OCI-LY3 (cell line): ENCODE data around the gene SESN3.
"Not testable (repeated sequence)": the region's sequence is repeated elsewhere in the genome, so short reads cannot be mapped to it uniquely, and the experiment has no call there.

Source experiments
- H2AFZ ChIP-seq: fragments of 200-600, 300-600 bp; shearing (Covaris generic); 2 replicates; pipeline ENCODE4 v1.6.0; 2014; ENCODE audit warnings: antibody characterized with exemption, low read depth, low read length
- H3K27ac ChIP-seq: fragments of 200-600, 300-600 bp; sonication (generic); 2 replicates; pipeline ENCODE4 v1.5.1; 2014; ENCODE audit warnings: mild to moderate bottlenecking, low read length, moderate library complexity, mixed read lengths
- H3K27me3 ChIP-seq: fragments of 200-600, 300-600 bp; sonication (generic); 2 replicates; pipeline ENCODE4 v1.6.1; 2014; ENCODE audit warnings: low read depth, low read length, mixed read lengths
- H3K36me3 ChIP-seq: fragments of 200-600, 300-600 bp; sonication (generic); replicated peaks from 2 replicates; pipeline ENCODE3; 2014; ENCODE audit warnings: low read depth, low read length, mixed read lengths
- H3K4me1 ChIP-seq: fragments of 300-600, 200-600 bp; sonication (generic); 2 replicates; pipeline ENCODE4 v1.6.1; 2014; ENCODE audit warnings: low read length, mixed read lengths
- H3K4me2 ChIP-seq: fragments of 200-600, 300-600 bp; sonication (generic); 2 replicates; pipeline ENCODE4 v1.6.1; 2014; ENCODE audit warnings: low read length, mixed read lengths
- H3K4me3 ChIP-seq: fragments of 300-600, 200-600 bp; sonication (generic); 2 replicates; pipeline ENCODE4 v1.5.1; 2014; ENCODE audit warnings: antibody characterized with exemption, mild to moderate bottlenecking, low read length, moderate library complexity
- H3K79me2 ChIP-seq: fragments of 300-600, 200-600 bp; shearing (Covaris generic); 2 replicates; pipeline ENCODE4 v1.6.1; 2014; ENCODE audit warnings: mild to moderate bottlenecking, low read length, mixed read lengths
- H3K9ac ChIP-seq: fragments of 300-600, 200-600 bp; shearing (Covaris generic); 2 replicates; pipeline ENCODE4 v1.6.0; 2014; ENCODE audit warnings: mild to moderate bottlenecking, low read length, moderate library complexity
- H3K9me3 ChIP-seq: fragments of 200-600, 300-600 bp; shearing (Covaris generic); 2 replicates; pipeline ENCODE4 v1.6.1; 2014; ENCODE audit warnings: low read length, mixed read lengths; ENCODE audit not compliant: insufficient read depth
- H4K20me1 ChIP-seq: fragments of 200-600, 300-600 bp; sonication (generic); 2 replicates; pipeline ENCODE4 v1.6.1; 2016; ENCODE audit warnings: low read length, mixed read lengths; ENCODE audit not compliant: insufficient read depth
- CTCF ChIP-seq: fragments of 200-600, 300-600 bp; sonication (generic); IDR thresholded peaks from 2 replicates; pipeline ENCODE4 v1.5.1; 2014; ENCODE audit warnings: antibody characterized with exemption, low read length, low read depth
- EZH2phosphoT487 ChIP-seq: fragments of 200-600 bp; shearing (Covaris generic); IDR thresholded peaks from 2 replicates; pipeline ENCODE4 v1.6.1; 2018; ENCODE audit warnings: antibody characterized with exemption, mixed run types, low read depth

Gene SESN3

GRCh38 chr11:95231127-95231880, at the start of gene SESN3:
Gene SESN3, minus strand, starts transcription at chr11:95231202. Its CDS starts 342 bp downstream, at chr11:95230860.
- Histone ChIP-seq H3K9ac (peak within 1 kb of the TSS; percentile 81), H3K4me3 (peak within 1 kb of the TSS; percentile 94), H3K9me3 (no peaks in the 10 kb centered on the region), H3K36me3 (no peaks in the 10 kb centered on the region), H4K20me1 (no peaks in the 10 kb centered on the region; the same call in 1 of the 2 replicates), H3K27me3 (no peaks in the 10 kb centered on the region), H3K4me1 (peaks cover 15% of the 10 kb centered on the region), H3K4me2 (peak within 1 kb of the TSS; percentile 98), H2AFZ (peak within 1 kb of the TSS; percentile 43), H3K79me2 (peaks cover 22% of the 10 kb centered on the region), H3K27ac (peak within 1 kb of the TSS; percentile 76)
- TF ChIP-seq EZH2phosphoT487 (no peak), CTCF (peak; percentile 24; the same call in 1 of the 2 replicates)

DNA sequence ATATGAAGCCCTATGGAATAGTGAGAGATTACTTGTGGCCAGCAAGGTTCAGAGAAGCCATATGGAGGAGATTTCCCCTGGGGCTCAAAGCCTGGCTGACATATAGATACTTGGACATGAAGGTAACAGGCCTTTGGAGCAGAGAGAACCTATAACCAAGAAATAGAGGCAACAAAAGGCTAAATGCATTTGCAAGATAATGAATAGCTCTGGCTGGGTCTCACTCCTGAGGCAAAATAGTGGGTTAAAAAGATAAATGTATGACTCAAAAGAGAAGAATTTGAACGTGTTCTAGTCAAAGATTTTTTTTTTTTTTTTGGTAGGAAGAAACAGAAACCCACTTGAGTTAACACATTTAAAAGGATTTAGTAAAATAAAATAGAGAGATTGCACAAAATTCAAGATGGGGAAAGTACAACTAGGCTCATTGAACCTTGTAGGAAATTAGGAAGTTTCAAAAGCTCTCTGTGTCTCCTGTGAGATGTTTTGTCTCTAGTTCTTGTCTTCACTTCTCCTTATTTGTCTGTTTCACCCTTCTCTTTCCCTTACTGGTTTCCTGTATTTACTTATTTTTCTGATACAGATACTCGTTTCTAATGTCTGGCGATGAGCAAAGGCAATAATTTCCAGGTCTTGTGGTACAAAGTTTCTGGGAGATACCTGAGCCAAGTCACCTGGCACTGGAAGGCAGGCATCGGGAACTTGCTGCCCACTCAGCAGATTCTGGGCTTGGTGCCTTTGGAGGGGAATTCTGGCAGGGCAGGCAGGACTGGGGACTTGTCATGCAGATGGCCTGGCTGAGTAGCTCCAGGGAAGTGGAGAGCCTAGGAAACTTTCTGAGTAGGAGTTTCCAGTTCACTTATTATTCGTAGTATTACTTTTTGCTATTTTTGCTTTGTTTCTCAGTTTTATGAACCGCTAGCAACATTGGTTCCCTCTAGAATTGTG, 49.2 kb upstream of the SESN3 start:
- no peak overlapping the region for H2AFZ ChIP-seq
- peak overlapping the region; percentile 59 for H3K4me3 ChIP-seq
- no peaks in the 10 kb centered on the region for H3K36me3 ChIP-seq
- peaks cover 57% of the 10 kb centered on the region for H3K4me1 ChIP-seq
- no peaks in the 10 kb centered on the region for H3K9me3 ChIP-seq
- H4K20me1 ChIP-seq = no peaks in the 10 kb centered on the region
- no peaks in the 10 kb centered on the region for H3K79me2 ChIP-seq
- TF ChIP-seq EZH2phosphoT487 (no peak), CTCF (no peak)
- no peaks in the 10 kb centered on the region for H3K27me3 ChIP-seq
- H3K9ac ChIP-seq = peak overlapping the region; percentile 32; the same call in 1 of the 2 replicates
- H3K27ac ChIP-seq = peak overlapping the region; percentile 68
- H3K4me2 ChIP-seq = peak overlapping the region; percentile 82

- Histone ChIP-seq H4K20me1 (no peaks in the 10 kb centered on the region), H3K4me2 (no peak overlapping the region), H3K9ac (no peak overlapping the region), H2AFZ (no peak overlapping the region), H3K27ac (no peak overlapping the region), H3K27me3 (no peaks in the 10 kb centered on the region), H3K4me1 (peaks cover 33% of the 10 kb centered on the region), H3K4me3 (no peak overlapping the region), H3K36me3 (no peaks in the 10 kb centered on the region), H3K9me3 (no peaks in the 10 kb centered on the region), H3K79me2 (no peaks in the 10 kb centered on the region)
- TF ChIP-seq CTCF (no peak), EZH2phosphoT487 (no peak)
Observed at GRCh38 chr11:95277868-95278267, 46.9 kb upstream of the SESN3 start.

GRCh38 chr11:95276139-95276538, 45.1 kb upstream of the SESN3 start:
- Histone ChIP-seq H3K79me2 (no peaks in the 10 kb centered on the region), H3K9ac (no peak overlapping the region), H3K27me3 (no peaks in the 10 kb centered on the region), H3K4me3 (no peak overlapping the region), H3K4me2 (no peak overlapping the region), H3K4me1 (peaks cover 19% of the 10 kb centered on the region), H3K36me3 (no peaks in the 10 kb centered on the region), H2AFZ (no peak overlapping the region), H3K9me3 (no peaks in the 10 kb centered on the region), H3K27ac (no peak overlapping the region), H4K20me1 (no peaks in the 10 kb centered on the region)
- TF ChIP-seq CTCF (no peak), EZH2phosphoT487 (no peak)

- H3K27me3 ChIP-seq, H4K20me1 ChIP-seq, H3K27ac ChIP-seq, H3K36me3 ChIP-seq, H3K4me2 ChIP-seq, H3K9me3 ChIP-seq, H3K4me1 ChIP-seq, H3K4me3 ChIP-seq, H2AFZ ChIP-seq, H3K79me2 ChIP-seq, H3K9ac ChIP-seq: not testable (repeated sequence)
Observed at GRCh38 chr11:95273618-95274017, 42.6 kb upstream of the SESN3 start.
